ENCODE measurements around the gene SERGEF. TPM values are rescaled to one million over a fixed set of nuclear protein-coding genes. Genes with fewer than 3 reads are reported as not detected.
A peak's percentile ranks its signal among the peaks of the same experiment; 100 is the strongest.
"Not testable (repeated sequence)": the region's sequence is repeated elsewhere in the genome, so short reads cannot be mapped to it uniquely, and the experiment has no call there.

The SERGEF gene
- total and polyA plus RNA-seq, 2 of the 13 experiments (the other 11 are each of a cell fraction or from before 2014, with no cell fraction given) = 54.5 to 114 TPM

DNA sequence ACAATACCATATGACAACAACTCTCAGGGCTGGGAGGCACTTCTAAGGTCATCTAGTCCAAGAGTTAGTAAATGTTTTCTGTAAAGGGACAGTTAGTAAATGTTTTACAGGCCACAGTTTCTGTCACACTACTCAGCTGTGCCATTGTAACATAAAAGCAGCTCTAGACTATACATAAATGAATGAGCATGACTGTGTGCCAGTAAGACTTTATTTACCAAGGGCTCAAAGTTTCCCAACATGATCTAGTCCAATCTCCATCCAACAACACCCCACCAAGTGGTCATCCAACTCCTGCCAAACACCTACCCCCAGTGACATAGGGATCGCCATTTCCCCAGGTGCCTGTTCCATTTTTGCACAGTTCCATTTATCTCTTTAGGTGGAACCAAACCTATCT, 12.1 kb downstream of the SERGEF start (continued):
- TF ChIP-seq, protein P1, sequence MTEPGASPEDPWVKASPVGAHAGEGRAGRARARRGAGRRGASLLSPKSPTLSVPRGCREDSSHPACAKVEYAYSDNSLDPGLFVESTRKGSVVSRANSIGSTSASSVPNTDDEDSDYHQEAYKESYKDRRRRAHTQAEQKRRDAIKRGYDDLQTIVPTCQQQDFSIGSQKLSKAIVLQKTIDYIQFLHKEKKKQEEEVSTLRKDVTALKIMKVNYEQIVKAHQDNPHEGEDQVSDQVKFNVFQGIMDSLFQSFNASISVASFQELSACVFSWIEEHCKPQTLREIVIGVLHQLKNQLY (CRISPR knock-in tag; IDR thresholded peaks at IDR 0.05) = peak; percentile 75
- TF ChIP-seq MEF2D (CRISPR knock-in tag; IDR thresholded peaks at IDR 0.05) (peak; percentile 66; the same call in 1 of the 2 replicates), EHMT2 (IDR thresholded peaks at IDR 0.05; ENCODE audit: borderline replicate concordance, low read depth, low read length) (peak; percentile 94; the same call in 1 of the 2 replicates)

DNA sequence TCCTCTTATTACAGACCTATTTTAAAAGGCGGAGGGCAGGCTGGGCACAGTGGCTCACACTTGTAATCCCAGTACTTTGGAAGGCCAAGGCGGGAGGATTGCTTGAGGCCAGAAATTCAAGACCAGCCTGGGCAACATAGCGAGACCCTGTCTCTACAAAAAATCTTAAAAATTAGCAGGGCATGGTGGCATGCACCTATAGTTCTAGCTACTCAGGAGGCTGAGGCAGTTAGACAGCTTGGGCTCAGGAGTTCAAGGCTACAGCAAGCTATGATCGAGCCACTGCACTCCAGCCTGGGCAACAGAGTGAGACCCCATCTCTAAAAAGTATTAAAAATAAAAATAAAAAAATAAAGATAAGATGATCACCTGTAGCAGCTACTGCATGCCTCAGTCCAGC, 12.7 kb downstream of the SERGEF start:
- DNase-seq (ENCODE audit: low spot score); CTCF ChIA-PET (ENCODE audit: low intra/inter-chr PET ratio, low total read pairs); BruUV-seq (replicated peaks); H3K79me2 ChIP-seq (ENCODE audit: insufficient read depth, low read length); H3K27me3 ChIP-seq (ENCODE audit: control insufficient read depth in 1 of 2, insufficient read depth in 2 of 2, low read length in 2 of 2); FAIRE-seq; ATAC-seq; in situ Hi-C loops (cut with HindIII; ENCODE audit: extremely low pct_ligation_motif_present, low pct_unique_long_range_greater_than_20kb); H2AFZ ChIP-seq (ENCODE audit: low read length); H4K20me1 ChIP-seq (ENCODE audit: insufficient read depth, low read length); intact Hi-C loops (cut with micrococcal nuclease; ENCODE audit: unreplicated experiment); H3K9me3 ChIP-seq (ENCODE audit: low read length): not testable (repeated sequence)
- Histone ChIP-seq H3K4me1 (ENCODE audit: insufficient read depth, low read length) (peaks cover 48% of the 10 kb centered on the region), H3K9ac (ENCODE audit: insufficient read depth, low read depth, low read length) (0 out of 2 replicates have a peak overlapping the region, but pooled peaks have one; percentile 21), H3K36me3 (replicated peaks in 1 of 2; ENCODE audit: control insufficient read depth in 1 of 2, insufficient read depth in 2 of 2, low read length in 2 of 2) (peaks cover 17 to 66% of the 10 kb centered on the region in 2 experiments), H3K4me3 (replicated peaks in 1 of 3; ENCODE audit: insufficient read depth in 1 of 3, low read depth in 2 of 3, low read length in 3 of 3) (peak overlapping the region in 1 of 3 experiments; percentile 21; a peak in 1 of 6 replicates), H3K27ac (ENCODE audit: extremely low read length, insufficient read depth, low read length) (peak overlapping the region; percentile 79), H3K4me2 (ENCODE audit: low read depth, low read length) (peak overlapping the region; percentile 69)
- TF ChIP-seq ZNF121 (CRISPR knock-in tag; IDR thresholded peaks at IDR 0.05) = peak; percentile 96
- 75% methylated on average over 4 of the region's 4 CpGs for WGBS (ENCODE audit: low lambda C conversion rate)
- POLR2A ChIA-PET = interaction anchor here (2.9 to 3.6 kb wide), 2 partner anchors 13 kb away, joined by 25 to 34 read pairs; partner anchors contain the start of gene SERGEF

DNA sequence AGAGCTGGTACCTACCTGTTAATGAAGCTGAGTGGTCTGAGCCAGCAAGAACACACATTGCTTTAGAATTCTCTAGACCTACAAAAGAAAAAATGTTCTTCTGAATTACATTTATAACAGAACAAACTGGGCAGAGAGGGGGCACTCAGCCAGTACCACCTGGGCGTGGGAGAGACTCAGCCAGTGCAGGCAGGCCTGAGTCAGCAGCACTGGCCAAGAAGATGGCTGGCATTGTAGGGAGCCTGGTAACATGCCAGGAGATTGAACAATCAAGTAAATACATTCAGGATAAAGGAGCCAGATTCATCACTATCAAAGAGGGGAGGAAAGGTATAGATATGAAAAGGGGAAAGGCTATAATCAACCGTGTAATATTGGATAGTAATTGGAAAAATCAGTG, 19.9 kb downstream of the SERGEF start:
- Histone ChIP-seq H3K27me3 (ENCODE audit: control insufficient read depth in 1 of 2, insufficient read depth in 2 of 2, low read length in 2 of 2) (no peaks in the 10 kb centered on the region), H3K4me3 (replicated peaks in 1 of 3; ENCODE audit: insufficient read depth in 1 of 3, low read depth in 2 of 3, low read length in 3 of 3) (no peak overlapping the region), H3K9ac (ENCODE audit: insufficient read depth, low read depth, low read length) (no peak overlapping the region), H3K27ac (ENCODE audit: extremely low read length, insufficient read depth, low read length) (no peak overlapping the region), H3K4me1 (ENCODE audit: insufficient read depth, low read length) (peaks cover 36% of the 10 kb centered on the region), H3K79me2 (ENCODE audit: insufficient read depth, low read length) (no peaks in the 10 kb centered on the region), H3K36me3 (replicated peaks in 1 of 2; ENCODE audit: control insufficient read depth in 1 of 2, insufficient read depth in 2 of 2, low read length in 2 of 2) (peaks cover 8 to 47% of the 10 kb centered on the region in 2 experiments), H3K9me3 (ENCODE audit: low read length) (no peaks in the 10 kb centered on the region), H3K4me2 (ENCODE audit: low read depth, low read length) (no peak overlapping the region), H2AFZ (ENCODE audit: low read length) (no peak overlapping the region), H4K20me1 (ENCODE audit: insufficient read depth, low read length) (no peaks in the 10 kb centered on the region)
- in situ Hi-C loops (cut with HindIII; ENCODE audit: extremely low pct_ligation_motif_present, low pct_unique_long_range_greater_than_20kb) (no loop called here), intact Hi-C loops (cut with micrococcal nuclease; ENCODE audit: unreplicated experiment) (loop anchor here (1.0 kb wide), 1 partner anchor 113 kb away; the partner anchor contains the start of gene SAAL1)
- BruUV-seq (replicated peaks) = no TSS peak
- ATAC-seq (no peak), FAIRE-seq (no peak), DNase-seq (ENCODE audit: low spot score) (no peak)
- ChIA-PET POLR2A (no interaction called here), CTCF (ENCODE audit: low intra/inter-chr PET ratio, low total read pairs) (interaction anchor here (2.0 kb wide), 1 partner anchor 113 kb away, joined by 16 read pairs; the partner anchor contains the start of gene SAAL1)
- WGBS (ENCODE audit: low lambda C conversion rate) = 83% methylated on average over 2 of the region's 2 CpGs
- TF ChIP-seq ZFP90 (CRISPR knock-in tag; IDR thresholded peaks at IDR 0.05; ENCODE audit: borderline replicate concordance) (no peak), ZNF720 (CRISPR knock-in tag; IDR thresholded peaks at IDR 0.05) (no peak), SMAD1 (CRISPR knock-in tag; IDR thresholded peaks at IDR 0.05; ENCODE audit: borderline replicate concordance, low read depth) (no peak), IKZF1 (IDR thresholded peaks at IDR 0.05) (no peak)
- TF ChIP-seq, protein P2, sequence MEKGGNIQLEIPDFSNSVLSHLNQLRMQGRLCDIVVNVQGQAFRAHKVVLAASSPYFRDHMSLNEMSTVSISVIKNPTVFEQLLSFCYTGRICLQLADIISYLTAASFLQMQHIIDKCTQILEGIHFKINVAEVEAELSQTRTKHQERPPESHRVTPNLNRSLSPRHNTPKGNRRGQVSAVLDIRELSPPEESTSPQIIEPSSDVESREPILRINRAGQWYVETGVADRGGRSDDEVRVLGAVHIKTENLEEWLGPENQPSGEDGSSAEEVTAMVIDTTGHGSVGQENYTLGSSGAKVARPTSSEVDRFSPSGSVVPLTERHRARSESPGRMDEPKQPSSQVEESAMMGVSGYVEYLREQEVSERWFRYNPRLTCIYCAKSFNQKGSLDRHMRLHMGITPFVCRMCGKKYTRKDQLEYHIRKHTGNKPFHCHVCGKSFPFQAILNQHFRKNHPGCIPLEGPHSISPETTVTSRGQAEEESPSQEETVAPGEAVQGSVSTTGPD (CRISPR knock-in tag; IDR thresholded peaks at IDR 0.05) = no peak
- TF ChIP-seq, protein P3, sequence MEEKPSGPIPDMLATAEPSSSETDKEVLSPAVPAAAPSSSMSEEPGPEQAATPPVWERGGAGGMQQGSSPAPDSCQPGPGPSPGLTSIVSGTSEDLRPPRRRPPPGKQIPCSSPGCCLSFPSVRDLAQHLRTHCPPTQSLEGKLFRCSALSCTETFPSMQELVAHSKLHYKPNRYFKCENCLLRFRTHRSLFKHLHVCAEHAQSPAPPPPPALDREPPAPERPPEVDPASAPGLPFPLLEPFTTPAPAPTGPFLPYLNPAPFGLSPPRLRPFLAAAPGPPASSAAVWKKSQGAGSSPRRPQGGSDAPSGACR (CRISPR knock-in tag; IDR thresholded peaks at IDR 0.05) = no peak
